ENCODE data around the gene RXFP2. TPM values are rescaled to one million over a fixed set of nuclear protein-coding genes. Genes with fewer than 3 reads are reported as not detected.

Gene RXFP2
- total RNA-seq, 2 donors from 2014 or later, result not detected

GRCh38 chr13:31805841-31806240 lies 66.5 kb downstream of the RXFP2 start:
- WGBS, 2 experiments (ENCODE audit: insufficient coverage in 1 of 2, insufficient read length in 1 of 2), result 86 to 100% methylated on average over 2 to 4 of the region's 4 CpGs
- no peak overlapping the region for H3K4me3 Mint-ChIP-seq
- no peaks in the 10 kb centered on the region for H3K27me3 Mint-ChIP-seq (ENCODE audit: insufficient read depth)
- Histone ChIP-seq H3K4me3 (ENCODE audit: low read length) (no peak overlapping the region), H3K27me3 (ENCODE audit: control insufficient read depth, insufficient read depth, low read length, poor library complexity, severe bottlenecking) (no peaks in the 10 kb centered on the region), H3K36me3 (ENCODE audit: control insufficient read depth, insufficient read depth, low read length) (no peaks in the 10 kb centered on the region), H3K4me1 (ENCODE audit: control insufficient read depth, insufficient read depth, low read length) (no peaks in the 10 kb centered on the region), H3K27ac (ENCODE audit: low read depth, low read length) (no peak overlapping the region), H3K9me3 (ENCODE audit: control insufficient read depth, low read length) (peaks cover 16% of the 10 kb centered on the region), H3K9ac (ENCODE audit: extremely low read depth, low read length, poor library complexity, severe bottlenecking) (no peak overlapping the region)
- H3K4me1 Mint-ChIP-seq, result no peaks in the 10 kb centered on the region
- no peak for DNase-seq
- H3K27ac Mint-ChIP-seq, result no peak overlapping the region
- no peak for TF ChIP-seq CTCF (conservative IDR thresholded peaks at IDR 0.05)
- H3K36me3 Mint-ChIP-seq (ENCODE audit: low read depth), result no peaks in the 10 kb centered on the region
- H3K9me3 Mint-ChIP-seq, result peaks cover 14% of the 10 kb centered on the region

- no peak overlapping the region for H3K27ac Mint-ChIP-seq
- WGBS, 2 experiments (ENCODE audit: insufficient coverage in 1 of 2, insufficient read length in 1 of 2), result 91 to 96% methylated on average over 2 of the region's 2 CpGs
These were observed 67.8 kb downstream of the RXFP2 start for GRCh38 chr13:31807090-31807541.

GRCh38 chr13:31814536-31814935 lies 75.2 kb downstream of the RXFP2 start:
- H3K9me3 Mint-ChIP-seq, result peaks cover 45% of the 10 kb centered on the region
- H3K36me3 Mint-ChIP-seq (ENCODE audit: low read depth), result no peaks in the 10 kb centered on the region
- H3K27ac ChIP-seq (ENCODE audit: low read depth, low read length), result no peak overlapping the region
- H3K4me3 Mint-ChIP-seq, result no peak overlapping the region
- H3K9me3 ChIP-seq (ENCODE audit: control insufficient read depth, low read length), result peaks cover 37% of the 10 kb centered on the region
- no peak overlapping the region for H3K27ac Mint-ChIP-seq
- H3K4me1 Mint-ChIP-seq, result no peaks in the 10 kb centered on the region
- no peaks in the 10 kb centered on the region for H3K27me3 Mint-ChIP-seq (ENCODE audit: insufficient read depth)
- WGBS, 2 experiments (ENCODE audit: insufficient coverage in 1 of 2, insufficient read length in 1 of 2), result 95% methylated on average over 5 of the region's 5 CpGs; no CpG with 5 or more reads in 1 of the 2 experiments
- H3K27me3 ChIP-seq (ENCODE audit: control insufficient read depth, insufficient read depth, low read length, poor library complexity, severe bottlenecking), result no peaks in the 10 kb centered on the region
- no peaks in the 10 kb centered on the region for H3K36me3 ChIP-seq (ENCODE audit: control insufficient read depth, insufficient read depth, low read length)
- no peaks in the 10 kb centered on the region for H3K4me1 ChIP-seq (ENCODE audit: control insufficient read depth, insufficient read depth, low read length)
- TF ChIP-seq CTCF (conservative IDR thresholded peaks at IDR 0.05), result no peak
- H3K4me3 ChIP-seq (ENCODE audit: low read length), result no peak overlapping the region
- H3K9ac ChIP-seq (ENCODE audit: extremely low read depth, low read length, poor library complexity, severe bottlenecking), result no peak overlapping the region
- DNase-seq, result no peak

More at GRCh38 chr13:31807090-31807541, 67.8 kb downstream of the RXFP2 start:
- Histone ChIP-seq H3K27ac (ENCODE audit: low read depth, low read length) (no peak overlapping the region), H3K36me3 (ENCODE audit: control insufficient read depth, insufficient read depth, low read length) (no peaks in the 10 kb centered on the region), H3K4me3 (ENCODE audit: low read length) (no peak overlapping the region), H3K9ac (ENCODE audit: extremely low read depth, low read length, poor library complexity, severe bottlenecking) (no peak overlapping the region), H3K9me3 (ENCODE audit: control insufficient read depth, low read length) (peaks cover 28% of the 10 kb centered on the region), H3K4me1 (ENCODE audit: control insufficient read depth, insufficient read depth, low read length) (no peaks in the 10 kb centered on the region), H3K27me3 (ENCODE audit: control insufficient read depth, insufficient read depth, low read length, poor library complexity, severe bottlenecking) (no peaks in the 10 kb centered on the region)
- no peak for TF ChIP-seq CTCF (conservative IDR thresholded peaks at IDR 0.05)
- no peaks in the 10 kb centered on the region for H3K27me3 Mint-ChIP-seq (ENCODE audit: insufficient read depth)
- no peak overlapping the region for H3K4me3 Mint-ChIP-seq
- H3K4me1 Mint-ChIP-seq, result no peaks in the 10 kb centered on the region
- H3K9me3 Mint-ChIP-seq, result peaks cover 26% of the 10 kb centered on the region
- DNase-seq, result no peak
- H3K36me3 Mint-ChIP-seq (ENCODE audit: low read depth), result no peaks in the 10 kb centered on the region
